IMR-90 (cell line): ENCODE results near the gene PLXDC1. TPM values are rescaled to one million over a fixed set of nuclear protein-coding genes. Genes with fewer than 3 reads are reported as not detected.

ENCODE experiments used
- ATAC-seq: fragments of 200-7000 bp; cut with Tn5 transposase; 2 replicates; pipeline ENCODE4 v1.9.1; 2020; ENCODE audit warnings: low read depth, mild to moderate bottlenecking, moderate library complexity
- BruUV-seq: library from RNA; stranded (reverse); fragments of 400-500 nt; replicated peaks from 2 replicates; lab custom pipeline; 2021; lab: Mats Ljungman, UMichigan
- CTCF ChIA-PET: fragments of 300-600 bp; formaldehyde crosslinking; extraction: SDS; loops from one replicate; lab custom pipeline; 2021; ENCODE audit warnings: antibody characterized with exemption; lab: Yijun Ruan, JAX
- POLR2A ChIA-PET: fragments of 300-600 bp; sonication (Branson Sonifier 250); formaldehyde crosslinking; loops from one replicate; lab custom pipeline; 2022; ENCODE audit warnings: antibody characterized with exemption; ENCODE audit not compliant: unreplicated experiment; lab: Charles Lee
- DNase-seq: peaks from one replicate; pipeline ENCODE4 v3.0.0; 2013
- H2AFZ ChIP-seq: replicated peaks from 2 replicates; pipeline ENCODE3; 2013; ENCODE audit warnings: low read length, mild to moderate bottlenecking; ENCODE audit not compliant: poor library complexity
- H2AK5ac ChIP-seq: 2 replicates; pipeline ENCODE4 v1.6.1; 2013; ENCODE audit warnings: low read depth, low read length, inconsistent platforms
- H2AK9ac ChIP-seq: replicated peaks from 2 replicates; pipeline ENCODE3; 2013; ENCODE audit warnings: mild to moderate bottlenecking, low read depth, low read length, moderate library complexity; ENCODE audit not compliant: poor library complexity
- H2BK120ac ChIP-seq: 2 replicates; pipeline ENCODE4 v1.6.1; 2013; ENCODE audit warnings: low read depth, low read length, inconsistent platforms
- H2BK15ac ChIP-seq: 3 replicates; pipeline ENCODE4 v1.6.1; 2013; ENCODE audit warnings: low read depth, low read length, inconsistent platforms
- H2BK20ac ChIP-seq: 2 replicates; pipeline ENCODE4 v1.6.1; 2013; ENCODE audit warnings: low read depth, mild to moderate bottlenecking, inconsistent platforms, low read length, moderate library complexity
- H2BK5ac ChIP-seq: 2 replicates; pipeline ENCODE4 v1.6.1; 2013; ENCODE audit warnings: mild to moderate bottlenecking, low read depth, low read length, inconsistent platforms; ENCODE audit not compliant: poor library complexity, severe bottlenecking
- H3K14ac ChIP-seq: replicated peaks from 2 replicates; pipeline ENCODE4 v1.6.1; 2013; ENCODE audit warnings: low read depth, low read length, inconsistent platforms
- H3K18ac ChIP-seq: 2 replicates; pipeline ENCODE4 v1.6.1; 2013; ENCODE audit warnings: low read depth, low read length, control low read depth
- H3K23ac ChIP-seq: 2 replicates; pipeline ENCODE4 v1.6.1; 2013; ENCODE audit warnings: low read depth, low read length, inconsistent platforms
- H3K27ac ChIP-seq: 2 replicates; pipeline ENCODE4 v1.5.1; 2013; ENCODE audit warnings: mild to moderate bottlenecking, control low read depth, low read length; ENCODE audit not compliant: insufficient read depth
- H3K27me3 ChIP-seq: 2 replicates; pipeline ENCODE4 v1.6.1; 2013; ENCODE audit warnings: low read length; ENCODE audit not compliant: control insufficient read depth, insufficient read depth
- H3K36me3 ChIP-seq: 2 replicates; pipeline ENCODE4 v1.6.1; 2013; ENCODE audit warnings: low read length, mixed read lengths; ENCODE audit not compliant: control insufficient read depth, insufficient read depth
- H3K4ac ChIP-seq: 2 replicates; pipeline ENCODE4 v1.6.1; 2013; ENCODE audit warnings: low read depth, low read length, inconsistent platforms
- H3K4me1 ChIP-seq: 2 replicates; pipeline ENCODE4 v1.6.1; 2013; ENCODE audit warnings: low read length, mixed read lengths; ENCODE audit not compliant: control insufficient read depth, insufficient read depth
- H3K4me2 ChIP-seq: 2 replicates; pipeline ENCODE4 v1.6.1; 2013; ENCODE audit warnings: low read depth, mild to moderate bottlenecking, control low read depth, low read length, moderate library complexity
- H3K4me3 ChIP-seq: 2 replicates; pipeline ENCODE4 v1.5.1; 2013; ENCODE audit warnings: low read depth, mild to moderate bottlenecking, control low read depth, low read length, moderate library complexity; ENCODE audit not compliant: insufficient read depth
- H3K56ac ChIP-seq: 2 replicates; pipeline ENCODE4 v1.6.1; 2013; ENCODE audit warnings: low read length, inconsistent platforms; ENCODE audit not compliant: insufficient read depth; ENCODE audit errors: extremely low read depth
- H3K79me1 ChIP-seq, 2 experiments: 2 replicates each; pipeline ENCODE4 v1.6.1; 2013; ENCODE audit warnings: low read length in 2 of 2, inconsistent platforms in 1 of 2, low read depth in 1 of 2
- H3K9ac ChIP-seq: 2 replicates; pipeline ENCODE4 v1.6.1; 2013; ENCODE audit warnings: low read depth, low read length, control low read depth
- H3K9me1 ChIP-seq: 2 replicates; pipeline ENCODE4 v1.6.1; 2013; ENCODE audit warnings: low read length, inconsistent platforms; ENCODE audit not compliant: insufficient read depth
- H3K9me3 ChIP-seq: 2 replicates; pipeline ENCODE4 v1.6.1; 2013; ENCODE audit warnings: low read length; ENCODE audit not compliant: control insufficient read depth, insufficient read depth
- H4K20me1 ChIP-seq: 2 replicates; pipeline ENCODE4 v1.6.1; 2013; ENCODE audit warnings: low read length, inconsistent platforms; ENCODE audit not compliant: insufficient read depth
- H4K5ac ChIP-seq: 2 replicates; pipeline ENCODE4 v1.6.1; 2013; ENCODE audit warnings: mild to moderate bottlenecking, low read depth, low read length, control low read depth
- H4K8ac ChIP-seq, 2 experiments: 2 replicates each; pipeline ENCODE4 v1.6.1; 2013; ENCODE audit warnings: low read depth in 2 of 2, low read length in 2 of 2, control low read depth in 1 of 2, inconsistent platforms in 1 of 2
- H4K91ac ChIP-seq: 2 replicates; pipeline ENCODE4 v1.6.1; 2013; ENCODE audit warnings: low read depth, low read length, inconsistent platforms; ENCODE audit not compliant: insufficient read depth
- BHLHE40 ChIP-seq: fragments of 150-350 bp; IDR thresholded peaks from 2 replicates; pipeline ENCODE4 v1.6.1; 2016; ENCODE audit warnings: mild to moderate bottlenecking, low read depth, low read length
- CEBPB ChIP-seq: IDR thresholded peaks from 2 replicates; pipeline ENCODE4 v1.6.1; 2012; ENCODE audit warnings: low read depth, low read length, improper control_type of control experiment
- MAFK ChIP-seq: IDR thresholded peaks from 2 replicates; pipeline ENCODE4 v1.6.1; 2012; ENCODE audit warnings: low read depth, low read length, improper control_type of control experiment
- RCOR1 ChIP-seq: IDR thresholded peaks from 2 replicates; pipeline ENCODE4 v1.6.1; 2012; ENCODE audit warnings: mild to moderate bottlenecking, low read length, improper control_type of control experiment; ENCODE audit not compliant: insufficient replicate concordance
- WGBS, 2 experiments: methylation state at CpG; one replicate each; pipeline versions ENCODE4 v1.1.5 to v1.1.7; 2013; ENCODE audit warnings: missing lambda C conversion rate in 2 of 2; ENCODE audit not compliant: insufficient read length in 1 of 2; ENCODE audit errors: extremely low coverage in 2 of 2; 5-methylcytosine and 5-hydroxymethylcytosine counted together
- dilution Hi-C: fragments of 300-500 bp; cut with HindIII; formaldehyde crosslinking; loops from one replicate; pipeline ENCODE4 v1.14.3; 2018; ENCODE audit warnings: low sequenced_read_pairs; ENCODE audit not compliant: unreplicated experiment
- in situ Hi-C: fragments of 300-500 bp; cut with MboI; formaldehyde crosslinking; loops from 3 replicates; pipeline ENCODE4 v1.14.3; 2019; ENCODE audit warnings: low sequenced_read_pairs, inconsistent platforms, mixed read lengths
- intact Hi-C: fragments of 100-400 bp; cut with micrococcal nuclease; formaldehyde crosslinking; loops from 2 replicates; pipeline ENCODE4 v1.10.0; 2022
- polyA plus RNA-seq, 3 experiments: library from polyadenylated mRNA; depleted of rRNA; stranded (reverse); fragments of >200 nt; gene quantifications; 2 replicates each; pipeline ENCODE4 v1.2.3, GENCODE V29; 2012; ENCODE audit warnings: low replicate concordance in 1 of 3
- total RNA-seq: library from RNA; depleted of rRNA; stranded (reverse); fragments of >200 nt; gene quantifications from 2 replicates; pipeline ENCODE4 v1.2.3, GENCODE V29; 2012
- TF ChIP-seq, protein P1 (sequence below): fragments of 150-350 bp; IDR thresholded peaks from 2 replicates; pipeline ENCODE4 v1.6.1; 2017; ENCODE audit warnings: mild to moderate bottlenecking, antibody characterized with exemption, low read length, low read depth

The PLXDC1 gene
- total and polyA plus RNA-seq, 2 of the 4 experiments (the other 2 are of a cell fraction) = under 0.01 to 0.50 TPM

DNA sequence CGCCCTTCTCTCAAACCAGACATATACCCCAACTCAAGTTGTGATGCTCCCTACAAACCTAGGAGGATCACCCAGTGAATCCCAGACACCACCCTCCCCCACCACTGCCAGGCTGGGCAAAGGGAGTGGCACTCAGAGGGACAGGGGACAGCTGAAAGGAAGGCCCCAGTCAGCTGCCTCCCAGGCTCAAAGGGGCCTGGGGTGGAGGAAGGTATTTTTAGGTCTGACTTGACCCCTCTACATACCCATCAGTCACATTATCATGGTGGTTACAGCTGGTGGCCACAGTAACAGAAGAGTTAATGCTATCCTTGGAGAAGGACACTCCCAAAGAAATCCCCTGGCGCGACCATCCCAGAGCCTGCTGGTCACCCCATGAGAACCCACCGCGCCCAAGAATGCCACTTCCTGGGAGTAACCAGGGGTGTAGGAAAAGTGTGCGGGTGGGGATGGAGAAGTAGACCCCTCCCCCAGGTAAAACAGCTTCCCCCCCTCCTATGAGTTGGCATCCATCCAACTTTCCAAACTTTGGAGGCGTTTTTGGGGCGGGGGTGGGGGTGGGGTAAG, 44.9 kb upstream of the PLXDC1 start:
- Histone ChIP-seq H4K20me1 (peaks cover 30% of the 10 kb centered on the region), H3K27me3 (no peaks in the 10 kb centered on the region)
- intact Hi-C loops = no loop called here

More for the DNA sequence above, 44.9 kb upstream of the PLXDC1 start:
- Histone ChIP-seq H3K23ac (0 out of 2 replicates have a peak overlapping the region, but pooled peaks have one; percentile 64), H3K9me3 (no peaks in the 10 kb centered on the region), H2AK5ac (peak overlapping the region; percentile 78), H2BK5ac (no peak overlapping the region), H3K9ac (no peak overlapping the region), H3K56ac (no peak overlapping the region), H4K91ac (no peak overlapping the region), H3K18ac (no peak overlapping the region), H3K27ac (no peak overlapping the region), H3K79me1 (peaks cover 36 to 71% of the 10 kb centered on the region in 2 experiments), H3K4me2 (peak overlapping the region; percentile 91), H4K8ac (peak overlapping the region; percentile 2 to 14; a peak in 2 of 4 replicates), H4K5ac (0 out of 2 replicates have a peak overlapping the region, but pooled peaks have one; percentile 36), H2AFZ (peak overlapping the region; percentile 59), H3K9me1 (peaks cover 26% of the 10 kb centered on the region), H3K4me1 (peaks cover 23% of the 10 kb centered on the region), H3K36me3 (peaks cover 28% of the 10 kb centered on the region), H2BK20ac (no peak overlapping the region), H2AK9ac (peak overlapping the region; percentile 92), H3K4ac (peak overlapping the region; percentile 58), H2BK15ac (no peak overlapping the region), H3K14ac (peak overlapping the region; percentile 75; the same call in 1 of the 2 replicates), H3K4me3 (peak overlapping the region; percentile 88), H2BK120ac (no peak overlapping the region)
- ATAC-seq (no peak), DNase-seq (no peak)
- POLR2A ChIA-PET = no interaction called here
- BruUV-seq = no TSS peak
- in situ Hi-C loops (no loop called here), dilution Hi-C loops (no loop called here)
- WGBS, 2 experiments = no CpG with 5 or more reads among the region's 8 CpGs
- CTCF ChIA-PET = no interaction called here
- TF ChIP-seq CEBPB (no peak), RCOR1 (no peak), MAFK (no peak), BHLHE40 (no peak)
- TF ChIP-seq, protein P1, sequence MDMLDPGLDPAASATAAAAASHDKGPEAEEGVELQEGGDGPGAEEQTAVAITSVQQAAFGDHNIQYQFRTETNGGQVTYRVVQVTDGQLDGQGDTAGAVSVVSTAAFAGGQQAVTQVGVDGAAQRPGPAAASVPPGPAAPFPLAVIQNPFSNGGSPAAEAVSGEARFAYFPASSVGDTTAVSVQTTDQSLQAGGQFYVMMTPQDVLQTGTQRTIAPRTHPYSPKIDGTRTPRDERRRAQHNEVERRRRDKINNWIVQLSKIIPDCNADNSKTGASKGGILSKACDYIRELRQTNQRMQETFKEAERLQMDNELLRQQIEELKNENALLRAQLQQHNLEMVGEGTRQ = no peak
